Neural progenitor cell (in vitro differentiated cells): ENCODE results near the gene PTPRT.

ENCODE experiments used
- EZH2 ChIP-seq: fragments of 200-600 bp; sonication (generic); IDR thresholded peaks from 2 replicates; pipeline ENCODE4 v1.6.1; 2017; ENCODE audit warnings: antibody characterized with exemption, mild to moderate bottlenecking, moderate library complexity
- EZH2phosphoT487 ChIP-seq: fragments of 200-600 bp; sonication (generic); IDR thresholded peaks from 2 replicates; pipeline ENCODE4 v1.6.1; 2017; ENCODE audit warnings: antibody characterized with exemption
- TF ChIP-seq, protein P1 (sequence below): fragments of 200-600 bp; sonication (generic); IDR thresholded peaks from 2 replicates; pipeline ENCODE4 v1.5.1; 2017; ENCODE audit warnings: antibody characterized with exemption, mild to moderate bottlenecking

DNA sequence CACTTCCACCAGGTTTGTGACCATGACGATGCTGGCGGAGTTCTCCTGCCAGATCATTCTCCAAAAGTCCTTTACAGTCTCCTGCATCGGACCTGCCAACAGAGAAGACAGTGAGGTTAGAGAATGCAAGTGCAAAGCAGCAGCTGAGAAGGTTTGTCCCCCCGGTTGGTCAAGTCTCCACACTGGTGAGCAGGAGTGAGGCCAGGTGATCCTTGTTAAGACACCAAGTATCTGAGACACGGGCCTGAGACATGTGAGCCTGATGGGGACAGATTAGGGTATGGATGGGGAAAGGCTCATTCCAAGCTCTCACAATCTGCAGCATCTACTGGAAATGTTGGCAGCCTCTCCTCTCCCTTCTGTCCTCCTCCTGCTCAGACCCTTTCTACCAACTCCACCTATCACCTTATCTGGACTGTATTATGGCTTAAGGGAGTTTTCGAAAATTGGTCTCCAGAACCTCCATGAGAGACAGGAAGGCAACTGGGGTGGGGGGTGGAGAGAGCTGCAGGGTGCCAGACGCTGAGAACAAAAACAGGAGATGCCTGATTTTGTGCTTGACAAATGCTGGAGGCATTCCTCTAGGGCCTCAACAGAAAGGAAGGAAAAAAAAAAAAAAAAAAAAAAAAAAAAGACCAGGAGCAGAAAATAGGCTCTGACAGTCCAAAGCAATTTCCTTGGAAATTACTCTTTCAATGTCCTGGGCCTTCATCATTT lies 1071.1 kb downstream of the PTPRT start:
- TF ChIP-seq, protein P1, sequence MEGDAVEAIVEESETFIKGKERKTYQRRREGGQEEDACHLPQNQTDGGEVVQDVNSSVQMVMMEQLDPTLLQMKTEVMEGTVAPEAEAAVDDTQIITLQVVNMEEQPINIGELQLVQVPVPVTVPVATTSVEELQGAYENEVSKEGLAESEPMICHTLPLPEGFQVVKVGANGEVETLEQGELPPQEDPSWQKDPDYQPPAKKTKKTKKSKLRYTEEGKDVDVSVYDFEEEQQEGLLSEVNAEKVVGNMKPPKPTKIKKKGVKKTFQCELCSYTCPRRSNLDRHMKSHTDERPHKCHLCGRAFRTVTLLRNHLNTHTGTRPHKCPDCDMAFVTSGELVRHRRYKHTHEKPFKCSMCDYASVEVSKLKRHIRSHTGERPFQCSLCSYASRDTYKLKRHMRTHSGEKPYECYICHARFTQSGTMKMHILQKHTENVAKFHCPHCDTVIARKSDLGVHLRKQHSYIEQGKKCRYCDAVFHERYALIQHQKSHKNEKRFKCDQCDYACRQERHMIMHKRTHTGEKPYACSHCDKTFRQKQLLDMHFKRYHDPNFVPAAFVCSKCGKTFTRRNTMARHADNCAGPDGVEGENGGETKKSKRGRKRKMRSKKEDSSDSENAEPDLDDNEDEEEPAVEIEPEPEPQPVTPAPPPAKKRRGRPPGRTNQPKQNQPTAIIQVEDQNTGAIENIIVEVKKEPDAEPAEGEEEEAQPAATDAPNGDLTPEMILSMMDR, result no peak
- TF ChIP-seq EZH2 (no peak), EZH2phosphoT487 (no peak)
